Endothelial cell of umbilical vein (primary cell): ENCODE results near the gene EMB. TPM values are rescaled to one million over a fixed set of nuclear protein-coding genes. Genes with fewer than 3 reads are reported as not detected.

Source experiments
- polyA plus RNA-seq, 4 experiments: library from polyadenylated mRNA; depleted of rRNA in 3 of 4; stranded (reverse) in 3 of 4; unstranded in 1 of 4; fragments of >200 nt; gene quantifications; 2 replicates each; pipeline versions ENCODE4 v1.2.1 to v1.2.3, GENCODE V29; 2011 to 2012; ENCODE audit warnings: missing spikeins in 1 of 4
- total RNA-seq: library from RNA; stranded (reverse); gene quantifications from 2 replicates; pipeline ENCODE4 v1.2.3, GENCODE V29; 2021

EMB gene
- total and polyA plus RNA-seq, 2 donors (not counting 3 experiments of a cell fraction or from before 2014, with no cell fraction given), result not detected

Other genes starting within 250 kb of the EMB start
- 0.18 and 0.60 TPM in 2 replicates for gene PARP8, start 225.3 kb upstream of the EMB start, total RNA-seq
- gene PARP8, start 225.3 kb upstream of the EMB start, polyA plus RNA-seq, result 0.03 TPM in 1 of 2 replicates, not detected in the other